Activated CD8-positive, alpha-beta memory T cell treated with anti-CD3 and anti-CD28 coated beads, Interleukin-2, amount 50 U/mL, for 1 hour (primary cell): ENCODE data around the gene FBLN2.

ENCODE experiments used
- DNase-seq: peaks from one replicate; pipeline ENCODE4 v3.0.0-alpha.2; 2020; ENCODE audit errors: extremely low read depth

Gene FBLN2

DNA sequence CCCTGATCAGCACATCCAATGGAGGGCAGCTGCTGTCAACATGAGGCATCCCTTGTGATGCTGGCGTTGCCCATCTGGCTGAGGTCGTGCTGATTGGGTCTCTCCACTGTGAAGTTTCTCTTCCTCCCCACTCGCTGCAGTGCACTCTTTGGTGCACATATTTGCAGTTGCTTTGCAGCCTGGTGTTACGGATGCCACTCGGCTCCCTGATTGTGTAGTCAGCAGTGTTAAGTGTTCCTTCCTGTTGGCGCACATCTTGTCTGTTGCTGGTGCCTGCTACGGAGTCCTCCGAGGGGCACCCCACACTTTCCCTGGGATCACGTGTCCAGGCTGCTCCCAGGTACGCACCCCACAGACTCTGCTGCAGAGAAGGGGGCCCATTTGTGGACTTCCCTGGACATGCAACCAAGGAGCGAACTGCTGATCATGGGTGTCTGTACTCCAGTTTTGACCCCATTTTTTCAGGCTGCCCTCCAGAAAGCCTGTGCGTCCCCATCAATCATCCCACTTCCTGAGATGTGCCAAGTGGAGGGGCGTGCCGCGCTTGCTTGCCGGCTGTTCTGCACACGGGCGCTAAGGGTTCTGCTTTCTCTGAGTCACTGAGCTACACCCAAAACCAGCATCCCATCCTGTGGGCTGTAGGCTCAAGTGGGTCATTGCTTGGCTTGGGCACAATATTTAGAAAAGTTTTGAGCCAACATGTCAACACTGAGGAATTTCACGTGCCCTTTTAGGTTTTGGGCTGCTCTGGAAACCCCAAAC is 98.6 kb downstream of the FBLN2 start:
- no peak for DNase-seq

GRCh38 chr3:13648060-13649001 is 99.4 kb downstream of the FBLN2 start:
- no peak for DNase-seq

GRCh38 chr3:13650210-13651056 is 101.5 kb downstream of the FBLN2 start:
- DNase-seq, result peak; percentile 55

- DNase-seq, result no peak
These were observed 102.1 kb downstream of the FBLN2 start for GRCh38 chr3:13651057-13651400.

GRCh38 chr3:13651775-13652428 is 103.0 kb downstream of the FBLN2 start:
- DNase-seq, result no peak

GRCh38 chr3:13652728-13653127 is 103.8 kb downstream of the FBLN2 start:
- DNase-seq, result no peak

DNA sequence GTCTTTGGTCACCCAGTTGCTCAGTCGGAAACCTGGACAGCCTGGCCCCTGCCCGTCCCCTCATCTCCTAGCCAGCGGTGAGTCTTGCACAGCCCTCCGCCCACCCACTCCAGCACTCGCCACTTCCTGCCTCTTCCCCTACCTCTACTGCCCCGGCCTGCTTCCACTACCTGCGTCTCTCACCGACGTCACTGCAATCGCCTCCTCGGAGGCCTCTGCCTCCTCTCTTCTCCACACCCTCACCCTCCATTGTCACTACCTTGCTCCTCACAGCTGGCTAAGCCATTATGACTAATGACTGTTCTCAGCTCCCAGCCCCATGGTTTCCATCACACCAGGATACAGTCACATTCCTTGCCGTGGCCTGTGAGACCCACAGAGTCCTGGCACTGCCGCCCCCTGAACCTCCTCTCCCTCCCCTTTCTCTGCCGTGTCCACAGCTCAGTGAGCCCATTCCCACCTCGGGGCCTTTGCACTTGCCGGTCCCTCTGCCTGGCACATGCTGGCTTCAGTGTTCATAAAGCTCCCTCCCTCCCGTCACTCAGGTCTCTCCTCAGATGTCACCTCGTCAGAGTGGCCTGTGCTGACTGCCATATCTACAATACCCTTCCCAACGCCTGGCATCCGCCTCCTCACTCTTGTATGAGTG is 104.8 kb downstream of the FBLN2 start:
- no peak for DNase-seq

- no peak for DNase-seq
These were observed 105.6 kb downstream of the FBLN2 start for GRCh38 chr3:13654330-13655060.

GRCh38 chr3:13655061-13655913 is 106.4 kb downstream of the FBLN2 start:
- no peak for DNase-seq

- DNase-seq, result no peak
These were observed 107.8 kb downstream of the FBLN2 start for GRCh38 chr3:13656584-13657301.

DNA sequence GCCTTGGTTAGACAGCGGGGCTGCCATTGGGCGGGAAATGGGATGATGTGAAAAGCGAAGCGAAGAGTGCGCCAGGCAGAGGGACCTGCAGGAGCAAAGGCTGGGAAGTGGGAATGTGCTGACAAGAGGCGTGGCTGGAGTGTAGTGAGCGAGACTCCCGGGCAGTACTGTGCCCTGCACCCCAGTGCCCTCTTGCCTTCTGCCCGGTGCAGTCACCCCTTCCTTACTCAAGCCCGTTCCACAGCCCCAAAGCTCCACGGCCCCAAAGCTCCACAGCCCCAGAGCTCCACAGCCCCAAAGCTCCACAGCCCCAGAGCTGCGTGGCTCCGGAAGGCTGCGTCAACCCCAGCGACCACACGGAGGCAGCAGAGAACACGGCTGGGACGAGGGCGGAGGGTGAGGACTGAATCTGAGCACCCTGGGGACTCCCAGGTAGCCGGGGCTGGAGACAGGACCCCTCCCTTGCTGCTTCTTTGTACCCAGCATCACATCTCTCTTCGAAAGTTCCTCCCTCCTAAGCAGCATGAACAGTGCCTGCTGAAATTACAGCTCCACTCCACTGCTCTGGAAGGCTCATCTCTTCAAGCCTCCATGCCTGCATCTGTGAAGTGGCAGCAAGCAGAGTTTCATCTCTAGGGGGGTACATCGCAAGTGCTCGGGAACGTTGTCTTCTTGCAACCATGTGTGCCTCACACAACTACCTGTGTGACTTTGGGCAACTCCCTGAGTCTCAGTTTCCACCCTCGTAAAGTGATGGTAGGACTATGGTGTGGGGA is 108.9 kb downstream of the FBLN2 start:
- DNase-seq, result no peak

DNA sequence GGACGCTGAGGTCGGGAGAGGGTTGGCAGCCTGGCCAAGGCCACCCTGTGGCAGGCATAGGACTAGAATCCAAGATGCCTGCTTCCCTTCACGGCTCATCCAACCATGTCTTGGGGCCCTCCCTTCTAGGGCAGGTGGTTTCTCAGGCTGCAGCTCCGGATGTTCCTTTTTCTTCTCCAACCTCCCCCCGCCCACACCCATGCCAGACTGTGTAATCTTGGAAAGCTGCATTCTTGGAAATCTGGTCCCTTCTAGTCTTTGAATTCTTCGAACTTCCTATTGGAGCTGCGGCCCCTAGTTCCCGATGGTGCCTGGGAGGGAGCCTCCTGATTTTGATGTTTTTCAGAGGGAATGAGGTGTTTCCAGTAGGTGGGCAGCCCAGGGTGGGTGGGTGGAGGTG is 109.8 kb downstream of the FBLN2 start:
- DNase-seq, result no peak

DNA sequence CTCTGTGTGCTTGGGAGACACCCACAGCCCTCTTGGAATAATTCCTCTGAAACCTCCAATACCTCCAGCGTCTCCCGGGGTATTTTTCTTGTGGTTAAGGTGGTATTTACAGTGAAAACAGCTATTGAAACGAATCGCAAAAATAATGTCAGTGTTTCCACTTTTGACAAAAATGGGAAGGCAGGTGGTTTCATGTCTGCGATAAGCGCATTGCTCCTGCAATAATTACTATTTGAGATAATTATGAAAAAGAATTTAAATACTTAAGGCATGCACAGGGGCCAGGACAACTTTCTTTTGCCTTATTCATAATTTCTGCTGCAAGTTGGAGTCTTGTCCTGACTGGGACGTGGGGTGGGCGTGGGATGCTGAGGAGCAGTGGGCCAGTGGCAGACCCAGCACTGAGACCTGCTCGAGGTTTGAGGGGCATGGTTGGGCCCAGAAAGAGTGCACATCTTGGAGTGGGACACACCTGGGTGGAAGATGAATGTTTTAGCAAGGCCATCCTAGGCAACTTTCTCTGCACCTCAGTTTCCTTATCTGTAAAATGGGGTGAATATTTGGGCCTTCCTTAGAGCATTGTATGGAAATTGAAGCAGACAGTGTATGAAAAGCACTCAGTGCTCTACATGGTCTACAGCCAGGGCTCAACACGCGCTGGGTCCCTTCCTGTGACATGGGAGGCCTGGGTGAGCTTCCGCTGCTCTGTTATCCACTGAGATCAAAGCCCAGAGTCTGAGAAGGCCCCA is 110.5 kb downstream of the FBLN2 start:
- no peak for DNase-seq

GRCh38 chr3:13660042-13660874 is 111.3 kb downstream of the FBLN2 start:
- DNase-seq, result no peak

GRCh38 chr3:13661121-13661520 is 112.2 kb downstream of the FBLN2 start:
- no peak for DNase-seq

DNA sequence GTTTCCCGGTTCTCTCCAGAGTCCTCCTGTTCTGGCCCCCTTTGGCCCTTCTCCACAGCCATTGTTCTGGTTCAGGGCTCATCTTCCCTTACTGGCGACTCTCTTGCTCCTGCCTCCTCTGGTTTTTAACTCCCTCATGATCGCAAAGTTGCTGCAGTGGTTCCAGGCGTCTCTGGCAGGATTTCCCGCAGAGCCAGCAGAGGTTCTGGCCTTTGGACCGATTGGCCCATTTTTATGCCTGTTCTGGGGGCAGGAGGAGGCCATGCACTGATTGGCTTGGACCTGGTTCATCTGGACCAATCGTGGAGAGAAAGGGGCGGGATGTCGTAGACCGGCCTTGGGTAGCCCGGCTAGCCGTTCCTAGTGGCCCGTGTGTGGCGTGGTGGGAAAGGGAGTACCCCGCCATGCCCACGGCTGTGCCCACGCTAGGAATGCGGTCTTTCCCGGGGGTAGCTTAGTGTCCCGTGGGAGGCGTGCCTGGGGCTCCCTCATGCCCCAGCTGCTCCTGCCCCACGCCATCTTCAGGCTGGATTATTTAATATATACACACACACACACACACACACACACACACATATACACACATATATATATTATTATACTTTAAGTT is 113.4 kb downstream of the FBLN2 start:
- DNase-seq, result no peak
